GM21423 (cell line): ENCODE measurements around the gene SNX24.

Experiments
- ATAC-seq: cut with Tn5 transposase; IDR thresholded peaks from one replicate; pipeline ENCODE4 v1.9.1; 2021; ENCODE audit warnings: mild to moderate bottlenecking, moderate library complexity; ENCODE audit not compliant: unreplicated experiment

The SNX24 gene

GRCh38 chr5:122915717-122916461 is 70.5 kb downstream of the SNX24 start:
- ATAC-seq: peak; percentile 93

GRCh38 chr5:122916490-122916889 is 71.1 kb downstream of the SNX24 start:
- ATAC-seq: no peak

- no peak for ATAC-seq
Measured at GRCh38 chr5:122919969-122920368, 74.6 kb downstream of the SNX24 start.

GRCh38 chr5:122921826-122922225 is 76.4 kb downstream of the SNX24 start:
- ATAC-seq: no peak

- no peak for ATAC-seq
Measured at GRCh38 chr5:122924203-122924602, 78.8 kb downstream of the SNX24 start.

GRCh38 chr5:122924719-122925395 is 79.4 kb downstream of the SNX24 start:
- no peak for ATAC-seq

- no peak for ATAC-seq
Measured at GRCh38 chr5:122929001-122929400, 83.6 kb downstream of the SNX24 start.

- ATAC-seq: no peak
Measured at GRCh38 chr5:122929980-122930379, 84.6 kb downstream of the SNX24 start.

GRCh38 chr5:122933956-122934355 is 88.5 kb downstream of the SNX24 start:
- no peak for ATAC-seq

GRCh38 chr5:122936088-122936487 is 90.7 kb downstream of the SNX24 start:
- no peak for ATAC-seq

GRCh38 chr5:122937914-122938313 is 92.5 kb downstream of the SNX24 start:
- no peak for ATAC-seq

GRCh38 chr5:122940890-122941289 is 95.5 kb downstream of the SNX24 start:
- ATAC-seq: no peak

GRCh38 chr5:122941737-122942136 is 96.3 kb downstream of the SNX24 start:
- ATAC-seq: no peak

- no peak for ATAC-seq
Measured at GRCh38 chr5:122942164-122942914, 96.9 kb downstream of the SNX24 start.

GRCh38 chr5:122943050-122943698 is 97.8 kb downstream of the SNX24 start:
- ATAC-seq: no peak

- no peak for ATAC-seq
Measured at GRCh38 chr5:122944051-122944450, 98.6 kb downstream of the SNX24 start.

- no peak for ATAC-seq
Measured at GRCh38 chr5:122947372-122947771, 102.0 kb downstream of the SNX24 start.

- no peak for ATAC-seq
Measured at GRCh38 chr5:122947772-122948171, 102.4 kb downstream of the SNX24 start.

- ATAC-seq: no peak
Measured at GRCh38 chr5:122948319-122948718, 102.9 kb downstream of the SNX24 start.

GRCh38 chr5:122951658-122952057 is 106.2 kb downstream of the SNX24 start:
- no peak for ATAC-seq

- ATAC-seq: no peak
Measured at GRCh38 chr5:122954719-122955118, 109.3 kb downstream of the SNX24 start.
